HL-60 (cell line): ENCODE data around the gene UTP20.

Experiments used
- GABPA ChIP-seq: IDR thresholded peaks from 2 replicates; pipeline ENCODE4 v1.6.1; 2012; ENCODE audit warnings: low read depth
- POLR2AphosphoS5 ChIP-seq: IDR thresholded peaks from 2 replicates; pipeline ENCODE4 v1.6.1; 2012; ENCODE audit warnings: low read depth
- SPI1 ChIP-seq: IDR thresholded peaks from 2 replicates; pipeline ENCODE4 v1.6.1; 2012; ENCODE audit warnings: low read depth, mild to moderate bottlenecking, borderline replicate concordance
- TF ChIP-seq, protein P1 (sequence below): IDR thresholded peaks from 2 replicates; pipeline ENCODE4 v1.6.1; 2012; ENCODE audit warnings: low read depth; ENCODE audit not compliant: insufficient replicate concordance
- TF ChIP-seq, protein P2 (sequence below): IDR thresholded peaks from one replicate; pipeline ENCODE4 v1.5.1; 2011; ENCODE audit warnings: low read length, control low read depth, inconsistent platforms; ENCODE audit not compliant: insufficient read depth

DNA sequence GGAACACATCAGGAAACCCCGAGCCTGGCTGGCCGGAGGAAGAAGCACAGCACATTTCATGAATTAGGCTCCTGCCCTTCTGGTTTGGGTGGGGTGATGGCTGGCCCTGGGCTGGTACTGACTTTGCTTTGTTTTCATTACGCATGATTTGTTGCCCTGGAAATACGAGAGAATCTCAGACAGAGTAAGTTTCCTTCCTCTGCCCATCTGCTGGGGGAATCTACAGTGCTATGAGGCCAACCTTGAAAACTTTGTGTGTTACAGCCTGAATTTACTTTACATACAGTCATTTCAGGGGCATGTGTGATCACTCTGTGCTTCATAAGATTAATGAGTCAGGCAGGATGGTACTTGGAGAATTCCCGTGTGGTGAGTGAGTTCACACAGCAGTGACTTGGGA lies 49.4 kb upstream of the UTP20 start:
- TF ChIP-seq, protein P1, sequence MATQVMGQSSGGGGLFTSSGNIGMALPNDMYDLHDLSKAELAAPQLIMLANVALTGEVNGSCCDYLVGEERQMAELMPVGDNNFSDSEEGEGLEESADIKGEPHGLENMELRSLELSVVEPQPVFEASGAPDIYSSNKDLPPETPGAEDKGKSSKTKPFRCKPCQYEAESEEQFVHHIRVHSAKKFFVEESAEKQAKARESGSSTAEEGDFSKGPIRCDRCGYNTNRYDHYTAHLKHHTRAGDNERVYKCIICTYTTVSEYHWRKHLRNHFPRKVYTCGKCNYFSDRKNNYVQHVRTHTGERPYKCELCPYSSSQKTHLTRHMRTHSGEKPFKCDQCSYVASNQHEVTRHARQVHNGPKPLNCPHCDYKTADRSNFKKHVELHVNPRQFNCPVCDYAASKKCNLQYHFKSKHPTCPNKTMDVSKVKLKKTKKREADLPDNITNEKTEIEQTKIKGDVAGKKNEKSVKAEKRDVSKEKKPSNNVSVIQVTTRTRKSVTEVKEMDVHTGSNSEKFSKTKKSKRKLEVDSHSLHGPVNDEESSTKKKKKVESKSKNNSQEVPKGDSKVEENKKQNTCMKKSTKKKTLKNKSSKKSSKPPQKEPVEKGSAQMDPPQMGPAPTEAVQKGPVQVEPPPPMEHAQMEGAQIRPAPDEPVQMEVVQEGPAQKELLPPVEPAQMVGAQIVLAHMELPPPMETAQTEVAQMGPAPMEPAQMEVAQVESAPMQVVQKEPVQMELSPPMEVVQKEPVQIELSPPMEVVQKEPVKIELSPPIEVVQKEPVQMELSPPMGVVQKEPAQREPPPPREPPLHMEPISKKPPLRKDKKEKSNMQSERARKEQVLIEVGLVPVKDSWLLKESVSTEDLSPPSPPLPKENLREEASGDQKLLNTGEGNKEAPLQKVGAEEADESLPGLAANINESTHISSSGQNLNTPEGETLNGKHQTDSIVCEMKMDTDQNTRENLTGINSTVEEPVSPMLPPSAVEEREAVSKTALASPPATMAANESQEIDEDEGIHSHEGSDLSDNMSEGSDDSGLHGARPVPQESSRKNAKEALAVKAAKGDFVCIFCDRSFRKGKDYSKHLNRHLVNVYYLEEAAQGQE, result no peak
- TF ChIP-seq, protein P2, sequence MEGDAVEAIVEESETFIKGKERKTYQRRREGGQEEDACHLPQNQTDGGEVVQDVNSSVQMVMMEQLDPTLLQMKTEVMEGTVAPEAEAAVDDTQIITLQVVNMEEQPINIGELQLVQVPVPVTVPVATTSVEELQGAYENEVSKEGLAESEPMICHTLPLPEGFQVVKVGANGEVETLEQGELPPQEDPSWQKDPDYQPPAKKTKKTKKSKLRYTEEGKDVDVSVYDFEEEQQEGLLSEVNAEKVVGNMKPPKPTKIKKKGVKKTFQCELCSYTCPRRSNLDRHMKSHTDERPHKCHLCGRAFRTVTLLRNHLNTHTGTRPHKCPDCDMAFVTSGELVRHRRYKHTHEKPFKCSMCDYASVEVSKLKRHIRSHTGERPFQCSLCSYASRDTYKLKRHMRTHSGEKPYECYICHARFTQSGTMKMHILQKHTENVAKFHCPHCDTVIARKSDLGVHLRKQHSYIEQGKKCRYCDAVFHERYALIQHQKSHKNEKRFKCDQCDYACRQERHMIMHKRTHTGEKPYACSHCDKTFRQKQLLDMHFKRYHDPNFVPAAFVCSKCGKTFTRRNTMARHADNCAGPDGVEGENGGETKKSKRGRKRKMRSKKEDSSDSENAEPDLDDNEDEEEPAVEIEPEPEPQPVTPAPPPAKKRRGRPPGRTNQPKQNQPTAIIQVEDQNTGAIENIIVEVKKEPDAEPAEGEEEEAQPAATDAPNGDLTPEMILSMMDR, result no peak
- TF ChIP-seq POLR2AphosphoS5 (no peak), SPI1 (no peak), GABPA (no peak)
